ENCODE data around the gene GUCY2C. TPM values are rescaled to one million over a fixed set of nuclear protein-coding genes. Genes with fewer than 3 reads are reported as not detected.

Gene GUCY2C
- total RNA-seq, 1 experiment from 2014 or later: 1.9 TPM

DNA sequence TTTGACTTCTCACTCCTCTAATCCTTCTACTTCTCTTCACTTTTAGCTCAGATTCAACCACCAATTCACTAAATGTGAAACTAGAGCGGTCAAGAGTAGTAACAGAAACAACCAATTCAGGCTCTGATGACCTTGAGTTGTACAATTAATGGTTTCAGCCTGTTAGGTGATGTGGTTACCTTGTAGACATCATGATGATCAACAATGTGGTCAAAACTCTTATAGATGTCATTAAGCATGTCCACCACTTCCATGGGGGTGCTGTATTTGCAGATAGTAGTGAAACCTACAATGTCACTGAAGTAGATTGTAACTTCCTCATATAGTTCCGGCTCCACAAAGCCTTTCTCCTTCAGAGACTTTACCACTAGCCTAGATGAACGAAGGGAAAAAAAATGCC, 74.6 kb downstream of the GUCY2C start:
- Mint-ChIP-seq H3K4me3 (no peak overlapping the region), H3K4me1 (no peaks in the 10 kb centered on the region; a peak in 1 of 4 replicates), H3K27me3 (ENCODE audit: low read depth) (no peaks in the 10 kb centered on the region), H3K27ac (no peak overlapping the region), H3K36me3 (ENCODE audit: insufficient read depth in 1 of 3, low read depth in 3 of 3) (no peaks in the 10 kb centered on the region; a peak in 1 of 7 replicates), H3K9me3 (no peaks in the 10 kb centered on the region)
- DNase-seq: no peak
- H3K23me2 ChIP-seq (ENCODE audit: insufficient read length, low read depth, low read length, poor library complexity, severe bottlenecking): no peaks in the 10 kb centered on the region
- TF ChIP-seq CTCF (conservative IDR thresholded peaks at IDR 0.05): no peak
- H2BK20ac ChIP-seq (ENCODE audit: low read depth, low read length, poor library complexity, severe bottlenecking): no peak overlapping the region
- no peaks in the 10 kb centered on the region for H3K79me1 ChIP-seq (ENCODE audit: insufficient read depth, low read depth, low read length, poor library complexity, severe bottlenecking)
- no peak overlapping the region for H3K27ac ChIP-seq (ENCODE audit: insufficient read length, low read depth, low read length)
- H3K56ac ChIP-seq (ENCODE audit: insufficient read length, low read depth, low read length): no peak overlapping the region
- H3K4me1 ChIP-seq (ENCODE audit: insufficient read depth, low read length): no peaks in the 10 kb centered on the region
- H2BK5ac ChIP-seq (ENCODE audit: insufficient read length, low read length): no peak overlapping the region
- no peak overlapping the region for H3K23ac ChIP-seq (ENCODE audit: insufficient read length, low read depth, low read length)
- no peaks in the 10 kb centered on the region for H3K79me2 ChIP-seq (ENCODE audit: insufficient read depth, low read length)
- no peak overlapping the region for H4K5ac ChIP-seq (ENCODE audit: insufficient read length, low read depth, low read length)
- H4K91ac ChIP-seq (ENCODE audit: insufficient read length, low read depth, low read length): no peak overlapping the region
- no peak overlapping the region for H3T11ph ChIP-seq (ENCODE audit: low read length)
- H2AK5ac ChIP-seq (ENCODE audit: insufficient read length, low read length): no peak overlapping the region
- no peaks in the 10 kb centered on the region for H4K20me1 ChIP-seq (ENCODE audit: control insufficient read depth, insufficient read depth, insufficient read length)
- no peak overlapping the region for H3K4me2 ChIP-seq (ENCODE audit: insufficient read depth, insufficient read length, low read length)
- H2BK15ac ChIP-seq (ENCODE audit: low read depth, low read length): no peak overlapping the region
- H2BK12ac ChIP-seq (ENCODE audit: insufficient read length, low read depth, low read length): no peak overlapping the region
- no peaks in the 10 kb centered on the region for H3K9me3 ChIP-seq (ENCODE audit: control insufficient read depth, low read depth, low read length)
- H2AFZ ChIP-seq (ENCODE audit: low read length): no peak overlapping the region
- H3K18ac ChIP-seq (ENCODE audit: insufficient read length, low read depth, low read length): no peak overlapping the region
- WGBS (ENCODE audit: extremely low coverage, insufficient read length, low lambda C conversion rate): no CpG with 5 or more reads among the region's 3 CpGs
- no peak overlapping the region for H3K4ac ChIP-seq (ENCODE audit: low read depth, low read length)
- no peak overlapping the region for H3K14ac ChIP-seq (ENCODE audit: insufficient read depth, low read length)
- H3K9ac ChIP-seq (ENCODE audit: extremely low read depth, insufficient read length, low read length): no peak overlapping the region
- H4K8ac ChIP-seq (replicated peaks; ENCODE audit: insufficient read length, low read depth, low read length): no peak overlapping the region
- no peak overlapping the region for H2BK120ac ChIP-seq (ENCODE audit: low read depth, low read length, poor library complexity, severe bottlenecking)
- H3K27me3 ChIP-seq (ENCODE audit: insufficient read depth, low read length): no peaks in the 10 kb centered on the region

All from H9 (cell line).